T-cell (primary cell): ENCODE results near the gene PPTC7. TPM values are rescaled to one million over a fixed set of nuclear protein-coding genes. Genes with fewer than 3 reads are reported as not detected.
"Not testable (repeated sequence)": the region's sequence is repeated elsewhere in the genome, so short reads cannot be mapped to it uniquely, and the experiment has no call there.

ENCODE experiments used
- ATAC-seq, 4 experiments: fragments of 200-7000 bp in 3 of 4; fragments of 150-1000 bp in 1 of 4; cut with Tn5 transposase; replicated peaks in 1 of 4; 1 replicate in 3 of 4; 2 replicates in 1 of 4; pipeline ENCODE4 v1.10.0; 2021; ENCODE audit warnings: moderate library complexity in 3 of 4, mild to moderate bottlenecking in 2 of 4, moderate number of reproducible peaks in 1 of 4
- CTCF ChIA-PET, 2 donors: fragments of 300-600 bp; sonication (Branson Sonifier 250); formaldehyde crosslinking; loops; one replicate each; lab custom pipeline; 2022; ENCODE audit warnings: antibody characterized with exemption in 2 of 2; lab: Charles Lee
- POLR2A ChIA-PET, 2 donors: fragments of 300-600 bp; sonication (Branson Sonifier 250); formaldehyde crosslinking; loops; one replicate each; lab custom pipeline; 2022; ENCODE audit warnings: antibody characterized with exemption in 2 of 2; lab: Charles Lee
- DNase-seq, 35 experiments: peaks; one replicate each; pipeline versions ENCODE4 v3.0.0 to v3.0.0-alpha.2; 2013 to 2023
- H3K27ac ChIP-seq: one replicate; pipeline ENCODE4 v1.5.1; 2013; ENCODE audit warnings: low read length
- H3K27me3 ChIP-seq, 2 experiments: replicated peaks in 1 of 2; 1 replicate in 1 of 2; 2 replicates in 1 of 2; pipeline versions ENCODE4 v1.6.1 to v1.7.0; 2013; ENCODE audit warnings: low read length in 1 of 2, mixed read lengths in 1 of 2; ENCODE audit not compliant: control insufficient read depth in 2 of 2, insufficient read depth in 2 of 2; ENCODE audit errors: extremely low read depth in 1 of 2
- H3K36me3 ChIP-seq, 2 donors: 1 replicate in 1 of 2; 2 replicates in 1 of 2; pipeline versions ENCODE4 v1.6.1 to v1.7.0; 2013; ENCODE audit warnings: low read length in 1 of 2; ENCODE audit not compliant: control insufficient read depth in 2 of 2, insufficient read depth in 1 of 2; ENCODE audit errors: extremely low read depth in 1 of 2
- H3K4me1 ChIP-seq, 2 experiments: 1 replicate in 1 of 2; 2 replicates in 1 of 2; pipeline versions ENCODE4 v1.6.1 to v1.7.0; 2013; ENCODE audit warnings: low read length in 2 of 2, mixed read lengths in 1 of 2; ENCODE audit not compliant: insufficient read depth in 2 of 2, control insufficient read depth in 1 of 2; ENCODE audit errors: extremely low read depth in 1 of 2
- H3K4me3 ChIP-seq, 2 donors: 1 replicate in 1 of 2; 2 replicates in 1 of 2; pipeline versions ENCODE4 v1.5.1 to v1.7.0; 2013; ENCODE audit warnings: mild to moderate bottlenecking in 2 of 2, low read length in 1 of 2, moderate library complexity in 1 of 2; ENCODE audit not compliant: control insufficient read depth in 1 of 2; ENCODE audit errors: extremely low read depth in 1 of 2
- H3K9me3 ChIP-seq: 2 replicates; pipeline ENCODE4 v1.7.0; 2013
- H3K27ac Mint-ChIP-seq, 2 donors: one replicate each; pipeline ENCODE4 v1.8.0; 2020 to 2021; ENCODE audit warnings: mild to moderate bottlenecking in 2 of 2, mixed read lengths in 2 of 2
- H3K27me3 Mint-ChIP-seq, 2 donors: one replicate each; pipeline ENCODE4 v1.8.0; 2021 to 2022; ENCODE audit warnings: mixed read lengths in 2 of 2
- H3K36me3 Mint-ChIP-seq: one replicate; pipeline ENCODE4 v1.8.0; 2021; ENCODE audit warnings: mixed read lengths
- H3K4me1 Mint-ChIP-seq, 3 donors: one replicate each; pipeline ENCODE4 v1.8.0; 2020 to 2022; ENCODE audit warnings: mixed read lengths in 3 of 3, mild to moderate bottlenecking in 1 of 3
- H3K4me3 Mint-ChIP-seq, 3 donors: one replicate each; pipeline ENCODE4 v1.8.0; 2020 to 2022; ENCODE audit warnings: mild to moderate bottlenecking in 3 of 3, mixed read lengths in 3 of 3, moderate library complexity in 3 of 3
- H3K9me3 Mint-ChIP-seq, 3 donors: one replicate each; pipeline ENCODE4 v1.8.0; 2020 to 2022; ENCODE audit warnings: mixed read lengths in 3 of 3
- WGBS: methylation state at CpG from one replicate; pipeline ENCODE4 v1.1.5; 2013; ENCODE audit warnings: missing lambda C conversion rate; ENCODE audit not compliant: insufficient coverage; 5-methylcytosine and 5-hydroxymethylcytosine counted together
- total RNA-seq, 35 experiments: library from RNA in 6 of 35; stranded (reverse) in 6 of 35; fragments of 120-200 nt in 1 of 35; gene quantifications; one replicate each; pipeline versions ENCODE4 v1.2.1 to v1.2.4 and lab custom pipeline; 2013 to 2026

The PPTC7 gene
- total RNA-seq, 5 donors from 2014 or later (not counting 1 experiment from before 2014, with no cell fraction given), result 36.0 to 38.1 (median 36.6) TPM

- peak overlapping the region; percentile 93 to 97 for H3K27ac Mint-ChIP-seq
- no CpG with 5 or more reads among the region's 3 CpGs for WGBS
- peak overlapping the region; percentile 5 to 56 (median 22) for H3K4me3 Mint-ChIP-seq
- no peaks in the 10 kb centered on the region for H3K27me3 Mint-ChIP-seq
- H3K4me1 Mint-ChIP-seq, result peaks cover 25 to 33% (median 26%) of the 10 kb centered on the region in 3 donors
- no peaks in the 10 kb centered on the region for H3K27me3 ChIP-seq
- H3K9me3 ChIP-seq, result no peaks in the 10 kb centered on the region
- no peaks in the 10 kb centered on the region for H3K9me3 Mint-ChIP-seq
- H3K36me3 ChIP-seq, result no peaks in the 10 kb centered on the region
- ATAC-seq, result peak; percentile 69 to 98 (median 84)
- ChIA-PET POLR2A (interaction anchor here (0.6 to 1.0 kb wide), 7 partner anchors 16 to 513 kb away, joined by 3 to 21 read pairs (median 5); partner anchors contain the start of genes ARPC3 (in 1 of the 2) and IFT81 (in 1 of the 2)), CTCF (interaction anchor here in 1 of 2 donors (1.2 kb wide), 1 partner anchor 11 kb away, joined by 9 read pairs; no protein-coding TSS in a partner anchor)
- peak in 4 of 35 experiments; percentile 6 to 79 (median 17) for DNase-seq
- peaks cover 8 to 18% of the 10 kb centered on the region in 2 experiments for H3K4me1 ChIP-seq
- peak overlapping the region; percentile 85 for H3K27ac ChIP-seq
- H3K36me3 Mint-ChIP-seq, result no peaks in the 10 kb centered on the region
- H3K4me3 ChIP-seq, result no peak overlapping the region
Observed at GRCh38 chr12:110590806-110591326, 7.7 kb upstream of the PPTC7 start.

DNA sequence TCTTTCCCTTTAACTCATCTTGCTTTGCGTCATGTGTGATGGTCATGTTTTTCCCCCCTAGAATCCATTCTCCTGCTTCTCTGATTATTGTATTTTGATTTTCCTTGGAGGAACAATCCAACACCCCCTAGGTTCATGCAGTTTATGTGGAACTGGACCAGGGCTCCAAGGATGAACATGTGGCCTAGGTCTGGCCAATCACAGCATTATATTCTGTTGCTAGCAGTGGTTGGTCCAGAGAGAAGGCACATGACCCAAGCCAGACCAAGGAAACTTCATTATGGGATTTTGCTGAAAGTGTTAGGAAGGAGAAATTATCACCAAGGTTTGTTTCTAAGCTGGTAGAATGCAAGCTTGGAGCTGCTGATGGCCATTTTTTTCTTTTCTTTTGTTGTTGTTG is 6.9 kb upstream of the PPTC7 start:
- H3K36me3 Mint-ChIP-seq, result no peaks in the 10 kb centered on the region
- H3K27me3 Mint-ChIP-seq, result no peaks in the 10 kb centered on the region
- H3K36me3 ChIP-seq, result no peaks in the 10 kb centered on the region
- H3K27me3 ChIP-seq, result no peaks in the 10 kb centered on the region
- no peak overlapping the region for H3K4me3 ChIP-seq
- H3K4me3 Mint-ChIP-seq, result peak overlapping the region in 1 of 3 donors; percentile 56
- H3K27ac ChIP-seq, result peak overlapping the region; percentile 85
- H3K9me3 ChIP-seq, result no peaks in the 10 kb centered on the region
- DNase-seq, result no peak
- peaks cover 16 to 26% of the 10 kb centered on the region in 2 experiments for H3K4me1 ChIP-seq
- CTCF ChIA-PET, result interaction anchor here in 1 of 2 donors (0.6 kb wide), 1 partner anchor 14 kb away, joined by 5 read pairs; no protein-coding TSS in a partner anchor
- no peaks in the 10 kb centered on the region for H3K9me3 Mint-ChIP-seq
- WGBS, result no CpG with 5 or more reads among the region's 1 CpG
- ATAC-seq, result no peak
- H3K27ac Mint-ChIP-seq, result peak overlapping the region; percentile 93 to 97
- POLR2A ChIA-PET, result interaction anchor here in 1 of 2 donors (0.6 kb wide), 2 partner anchors 16 to 466 kb away, joined by 3 to 5 read pairs; partner anchors contain the start of gene IFT81
- H3K4me1 Mint-ChIP-seq, result peaks cover 33 to 41% (median 34%) of the 10 kb centered on the region in 3 donors

- not testable (repeated sequence) for H3K36me3 Mint-ChIP-seq
- 100% methylated on average over 2 of the region's 2 CpGs for WGBS
Observed at GRCh38 chr12:110587102-110587501, 4.0 kb upstream of the PPTC7 start.

DNA sequence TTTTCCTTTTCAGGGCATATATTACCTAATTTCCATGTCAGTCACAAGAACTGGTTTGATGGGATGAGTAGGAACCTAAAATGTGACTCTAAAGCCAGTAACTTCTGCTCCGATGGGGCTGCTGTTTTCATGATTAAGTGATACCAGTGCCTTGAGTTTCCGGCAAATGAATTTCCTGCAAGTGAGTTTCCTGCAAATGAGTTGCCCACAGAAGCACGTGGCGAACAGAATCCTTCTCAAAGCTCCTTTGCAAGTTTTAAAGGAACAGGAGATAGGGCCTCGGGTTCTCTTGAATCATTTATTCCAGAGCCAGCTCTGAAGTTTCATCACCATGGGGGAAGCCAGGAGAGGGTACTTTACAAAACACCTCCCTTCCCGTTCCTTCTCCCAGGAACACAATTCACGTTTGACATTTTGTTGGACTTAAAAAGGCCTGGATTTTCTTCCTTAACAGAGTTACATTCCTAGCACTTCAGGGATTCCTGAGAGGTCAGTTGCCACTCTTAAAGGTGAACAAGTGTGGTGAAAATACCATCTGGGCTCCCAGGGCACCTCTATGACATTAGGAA is 2.2 kb upstream of the PPTC7 start:
- ATAC-seq (peak in 1 of 4 experiments; percentile 10), DNase-seq (peak in 15 of 35 experiments; percentile 7 to 60 (median 21))
- Mint-ChIP-seq H3K36me3 (peaks cover 5% of the 10 kb centered on the region), H3K27me3 (no peaks in the 10 kb centered on the region), H3K4me1 (peaks cover 50 to 57% (median 52%) of the 10 kb centered on the region in 3 donors), H3K4me3 (peak overlapping the region; percentile 64 to 91 (median 74)), H3K9me3 (no peaks in the 10 kb centered on the region), H3K27ac (peak overlapping the region; percentile 96)
- Histone ChIP-seq H3K27ac (peak overlapping the region; percentile 59), H3K4me1 (peaks cover 29 to 46% of the 10 kb centered on the region in 2 experiments), H3K9me3 (no peaks in the 10 kb centered on the region), H3K27me3 (no peaks in the 10 kb centered on the region), H3K36me3 (no peaks in the 10 kb centered on the region), H3K4me3 (peak overlapping the region in 1 of 2 donors; percentile 4)
- WGBS, result no CpG with 5 or more reads among the region's 7 CpGs
- POLR2A ChIA-PET, result interaction anchor here (0.7 to 1.0 kb wide), 2 partner anchors 22 to 116 kb away, joined by 3 to 4 read pairs; no protein-coding TSS in a partner anchor
- CTCF ChIA-PET, result interaction anchor here (0.5 to 2.8 kb wide), 6 partner anchors 14 to 83 kb away, joined by 3 to 10 read pairs (median 5); partner anchors contain the start of genes RAD9B (in 1 of the 2) and VPS29 (in 1 of the 2)

More at GRCh38 chr12:110587102-110587501, 4.0 kb upstream of the PPTC7 start:
- H3K36me3 ChIP-seq, H3K9me3 ChIP-seq, POLR2A ChIA-PET, H3K27ac ChIP-seq, H3K27me3 ChIP-seq, H3K27me3 Mint-ChIP-seq, H3K4me3 Mint-ChIP-seq, DNase-seq, ATAC-seq, H3K27ac Mint-ChIP-seq, H3K9me3 Mint-ChIP-seq, H3K4me3 ChIP-seq: not testable (repeated sequence)
- H3K4me1 Mint-ChIP-seq, result peaks cover 52 to 59% (median 53%) of the 10 kb centered on the region in 3 donors
- peaks cover 32 to 43% of the 10 kb centered on the region in 2 experiments for H3K4me1 ChIP-seq
- CTCF ChIA-PET, result interaction anchor here in 1 of 2 donors (2.7 kb wide), 1 partner anchor 15 kb away, joined by 10 read pairs; no protein-coding TSS in a partner anchor

DNA sequence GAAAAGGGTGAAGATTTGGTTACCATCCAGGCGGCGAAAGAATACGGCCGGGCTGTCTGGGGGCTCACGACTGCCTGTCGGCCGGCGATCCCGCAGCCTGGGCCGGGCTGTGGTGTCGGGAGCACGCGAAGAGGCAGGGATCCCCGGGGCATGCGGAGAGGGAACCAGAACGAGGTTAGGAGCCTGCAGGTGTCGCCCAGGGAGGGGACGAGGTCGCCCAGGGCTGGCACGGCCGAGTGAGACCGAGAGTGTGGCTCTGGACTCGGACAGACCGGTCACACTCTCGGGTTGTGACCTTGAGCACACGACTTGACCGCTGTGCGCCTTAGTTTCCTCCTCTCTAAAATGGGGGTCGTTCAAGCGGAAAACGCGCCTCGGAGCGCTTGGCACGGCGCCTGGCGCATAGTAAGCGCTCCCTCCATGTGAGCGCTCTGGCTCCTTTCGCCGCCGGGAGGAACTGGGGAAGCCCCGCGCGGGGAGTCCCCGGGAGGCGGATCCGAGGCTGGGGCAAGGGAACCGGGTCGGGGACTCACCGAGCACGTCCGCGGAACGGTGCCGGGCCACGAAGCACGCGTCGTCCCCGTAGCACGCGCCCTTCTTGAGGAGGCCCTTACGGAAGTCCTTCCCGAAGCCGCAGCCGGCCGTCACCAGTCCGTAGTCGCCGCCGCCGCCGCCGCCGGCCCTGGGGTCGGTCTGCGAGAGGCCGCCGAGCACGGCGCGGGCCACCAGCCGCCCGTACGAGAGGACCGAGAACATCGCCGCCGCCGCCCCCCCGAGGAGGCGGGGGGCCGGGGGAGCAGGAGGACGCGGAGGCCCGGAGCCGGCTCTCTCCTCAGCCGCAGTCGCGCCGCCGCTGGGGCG is 612 bp downstream of the PPTC7 start:
- H3K36me3 ChIP-seq, result no peaks in the 10 kb centered on the region
- H3K4me1 Mint-ChIP-seq, result peaks cover 73 to 75% (median 75%) of the 10 kb centered on the region in 3 donors
- H3K27me3 Mint-ChIP-seq, result no peaks in the 10 kb centered on the region
- ATAC-seq, result peak; percentile 53 to 71 (median 53)
- H3K4me3 ChIP-seq, result peak overlapping the region; percentile 85 to 96
- ChIA-PET CTCF (no interaction called here), POLR2A (no interaction called here)
- peak in 34 of 35 experiments; percentile 55 to 88 (median 71) for DNase-seq
- no peaks in the 10 kb centered on the region for H3K27me3 ChIP-seq
- H3K4me3 Mint-ChIP-seq, result peak overlapping the region; percentile 90 to 93 (median 91)
- peak overlapping the region; percentile 80 to 84 for H3K27ac Mint-ChIP-seq
- peaks cover 51 to 66% of the 10 kb centered on the region in 2 experiments for H3K4me1 ChIP-seq
- no peaks in the 10 kb centered on the region for H3K9me3 ChIP-seq
- WGBS, result under 1% methylated on average over 104 of the region's 104 CpGs
- no peaks in the 10 kb centered on the region for H3K9me3 Mint-ChIP-seq
- H3K27ac ChIP-seq, result peak overlapping the region; percentile 85
- H3K36me3 Mint-ChIP-seq, result peaks cover 5% of the 10 kb centered on the region
